ENCODE results near the gene GNG7.
"Not testable (repeated sequence)": the region's sequence is repeated elsewhere in the genome, so short reads cannot be mapped to it uniquely, and the experiment has no call there.

Gene GNG7

DNA sequence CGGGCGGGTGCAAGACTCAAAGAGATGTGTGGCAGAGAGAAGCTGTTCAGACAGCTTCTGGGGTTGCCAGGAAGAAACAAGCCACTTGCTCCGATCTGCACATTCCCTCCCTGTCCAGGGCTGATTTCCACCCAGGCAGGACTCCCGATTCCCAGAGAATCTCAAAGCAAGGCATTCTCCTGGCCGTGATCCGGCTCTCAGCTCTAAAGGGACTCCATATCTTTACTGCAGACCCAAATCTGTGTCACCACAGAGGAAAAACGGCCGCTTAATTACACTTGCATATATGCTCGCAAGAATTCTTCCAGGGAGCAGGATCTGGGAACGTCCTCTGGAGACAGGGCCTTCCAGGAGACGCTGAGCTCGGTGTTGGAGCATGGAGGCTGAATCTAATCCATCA lies 25.7 kb downstream of the GNG7 start:
- DNase-seq (ENCODE audit: low read depth in 2 of 2) = no peak

DNA sequence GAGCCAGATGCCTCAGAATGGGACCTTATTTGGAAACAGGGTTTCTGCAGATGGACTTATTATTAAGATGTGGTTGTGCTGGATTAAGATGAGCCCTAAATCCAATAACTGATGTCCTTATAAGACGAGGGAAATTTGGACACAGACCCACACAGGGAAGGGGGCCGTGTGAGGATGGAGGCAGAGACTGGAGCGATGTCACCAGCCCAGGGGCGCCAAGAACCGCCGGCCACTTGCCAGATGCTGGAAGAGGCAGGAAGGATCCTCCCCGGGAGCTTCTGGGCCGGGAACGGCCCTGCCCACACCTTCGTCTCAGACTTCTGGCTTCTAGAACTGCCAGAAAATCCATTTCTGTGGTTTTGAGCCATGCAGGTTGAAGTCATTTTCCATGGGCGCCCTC lies 26.6 kb downstream of the GNG7 start:
- DNase-seq (ENCODE audit: low read depth in 2 of 2) = no peak

DNA sequence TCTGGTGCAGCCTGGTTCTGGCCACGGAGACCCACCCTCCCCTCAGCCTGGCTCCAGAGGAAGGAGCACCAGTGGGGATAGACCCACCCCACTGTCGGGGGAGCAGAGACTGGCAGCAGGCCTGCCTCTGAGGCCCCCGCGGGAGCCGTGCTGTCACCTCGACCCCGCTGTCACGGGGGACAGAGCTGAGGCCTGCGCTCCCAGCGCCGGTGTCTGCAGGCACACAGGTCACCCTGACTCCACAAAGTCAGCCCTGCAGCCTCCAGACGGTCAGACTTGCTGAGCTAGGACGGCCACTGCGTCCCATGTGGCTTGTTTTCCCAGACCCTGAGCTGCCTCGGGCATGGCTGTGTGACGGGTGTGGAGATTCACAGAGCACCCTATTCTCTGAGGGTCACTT lies 32.3 kb downstream of the GNG7 start:
- DNase-seq (ENCODE audit: low read depth in 2 of 2) = no peak

DNA sequence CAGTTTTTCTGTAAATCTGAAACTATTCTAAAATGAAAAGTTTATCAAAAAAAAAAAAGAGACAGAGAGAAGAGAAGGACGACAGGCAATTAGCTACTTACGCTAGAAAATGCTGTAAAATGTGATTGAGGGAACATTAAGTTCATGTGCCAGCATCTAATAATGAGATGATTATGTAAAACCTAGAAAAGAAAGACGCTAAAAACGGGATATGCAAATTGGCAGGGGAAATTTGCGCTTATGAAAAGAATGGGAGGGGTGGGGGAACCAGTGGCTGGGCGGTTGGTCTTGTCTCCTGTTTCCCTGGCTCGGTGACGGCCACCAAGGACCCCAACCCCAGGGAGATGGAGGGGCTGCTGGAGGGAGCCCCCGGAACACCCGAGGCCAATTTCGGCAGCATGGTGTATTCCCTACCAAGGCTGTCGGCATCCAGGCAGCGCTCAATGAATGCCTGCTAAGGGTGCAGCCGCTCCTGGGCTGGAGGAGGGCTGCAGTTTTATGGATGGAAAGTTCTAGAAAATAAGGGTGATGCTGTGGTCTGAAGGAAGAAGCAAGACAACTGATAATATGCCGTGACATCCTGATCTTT lies 34.2 kb downstream of the GNG7 start:
- no peak for DNase-seq (ENCODE audit: low read depth in 2 of 2)

DNA sequence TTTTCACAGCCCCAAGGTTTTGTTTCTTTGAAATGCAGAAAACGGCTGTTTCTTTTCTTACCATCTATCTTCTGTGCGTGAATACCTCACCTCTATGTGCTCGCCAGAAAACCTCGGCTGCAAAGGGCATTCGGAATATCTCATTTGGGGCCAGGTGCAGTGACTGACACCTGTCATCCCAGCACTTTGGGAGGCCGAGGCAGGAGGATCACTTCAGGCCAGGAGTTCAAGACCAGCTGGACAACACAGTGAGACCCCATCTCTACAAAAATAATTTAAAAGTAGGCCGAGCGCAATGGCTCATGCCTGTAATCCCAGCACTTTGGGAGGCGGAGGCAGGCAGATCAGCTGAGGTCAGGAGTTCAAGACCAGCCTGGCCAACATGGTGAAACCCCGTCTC lies 35.1 kb downstream of the GNG7 start:
- DNase-seq (ENCODE audit: low read depth in 2 of 2) = not testable (repeated sequence)

DNA sequence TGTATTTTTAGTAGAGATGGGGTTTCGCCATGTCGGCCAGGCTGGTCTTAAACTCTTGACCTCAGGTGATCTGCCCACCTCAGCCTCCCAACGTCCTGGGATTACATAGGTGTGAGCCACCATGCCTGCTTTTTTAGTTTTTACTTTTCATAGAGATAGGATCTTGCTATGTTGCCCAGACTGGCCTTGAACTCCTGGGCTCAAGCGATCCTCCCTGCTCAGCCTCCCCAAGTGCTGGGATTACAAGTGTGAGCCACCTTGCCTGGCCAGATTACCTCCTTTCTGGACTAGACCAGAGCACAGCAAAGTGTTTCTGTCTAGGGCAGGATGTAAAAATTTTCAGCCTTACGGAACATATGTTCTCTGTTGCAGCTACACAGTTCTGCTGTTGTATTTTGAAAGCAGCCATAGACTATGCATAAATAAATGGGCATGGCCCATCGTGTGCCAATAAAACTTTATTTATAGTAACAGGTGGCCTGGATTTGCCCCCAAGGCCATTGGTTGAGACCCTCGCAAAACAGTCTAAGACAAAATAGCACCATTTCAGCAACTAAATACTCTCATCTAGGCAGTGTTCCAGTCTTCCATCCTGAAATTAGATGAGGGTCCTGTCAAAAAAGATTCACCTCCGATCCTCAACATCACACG lies 36.0 kb downstream of the GNG7 start:
- no peak for DNase-seq (ENCODE audit: low read depth in 2 of 2)

DNA sequence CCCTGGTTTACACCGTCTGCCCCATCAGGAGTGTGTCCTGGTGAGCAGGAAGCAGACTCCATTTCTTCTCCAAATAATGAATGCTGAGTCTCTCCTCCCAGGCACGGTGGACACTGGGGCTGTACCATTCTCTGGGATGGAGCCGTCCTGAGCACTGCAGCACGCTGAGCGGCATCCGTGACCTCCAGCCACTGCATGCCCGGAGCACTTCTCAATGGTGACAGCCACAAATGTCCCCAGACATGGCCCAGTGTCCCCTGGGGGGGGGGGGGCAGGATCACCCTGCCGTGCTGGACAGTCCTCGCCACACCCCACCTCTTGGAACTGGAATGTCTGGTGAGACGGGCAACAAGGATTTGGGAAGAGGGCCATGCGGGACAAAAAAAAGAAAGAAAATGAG lies 37.4 kb downstream of the GNG7 start:
- no peak for DNase-seq (ENCODE audit: low read depth in 2 of 2)

DNA sequence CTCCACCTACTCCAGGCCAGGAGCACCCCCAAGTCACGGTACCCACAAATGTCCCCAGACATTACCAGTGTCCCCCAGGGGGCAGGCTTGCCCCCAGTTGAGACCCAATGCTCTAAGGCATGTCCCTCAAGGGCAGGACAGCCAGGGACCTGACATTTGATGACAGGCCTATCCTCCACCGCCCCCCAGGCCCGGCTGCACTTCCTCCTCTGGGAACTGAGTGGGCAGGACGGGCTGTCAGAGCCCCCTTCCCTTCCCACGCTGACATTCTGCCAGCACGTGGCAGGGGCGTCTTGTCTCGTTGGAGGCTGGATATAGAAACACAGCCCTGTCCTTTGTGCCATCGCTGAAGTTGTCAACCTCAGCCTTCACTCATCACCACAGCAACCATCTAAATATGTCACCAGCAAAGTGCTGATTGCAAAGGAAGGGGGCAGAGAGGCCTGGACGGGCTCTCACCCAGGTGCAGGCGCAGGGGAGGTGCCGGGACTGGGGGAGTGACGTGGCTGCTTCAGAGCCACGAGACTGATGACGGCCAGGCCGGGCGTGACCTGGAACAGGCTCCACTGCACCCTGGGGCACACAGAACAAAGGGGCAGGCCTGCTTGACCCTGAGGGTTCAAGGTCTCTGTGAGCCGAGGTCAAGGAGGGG lies 38.4 kb downstream of the GNG7 start:
- no peak for DNase-seq (ENCODE audit: low read depth in 2 of 2)

DNA sequence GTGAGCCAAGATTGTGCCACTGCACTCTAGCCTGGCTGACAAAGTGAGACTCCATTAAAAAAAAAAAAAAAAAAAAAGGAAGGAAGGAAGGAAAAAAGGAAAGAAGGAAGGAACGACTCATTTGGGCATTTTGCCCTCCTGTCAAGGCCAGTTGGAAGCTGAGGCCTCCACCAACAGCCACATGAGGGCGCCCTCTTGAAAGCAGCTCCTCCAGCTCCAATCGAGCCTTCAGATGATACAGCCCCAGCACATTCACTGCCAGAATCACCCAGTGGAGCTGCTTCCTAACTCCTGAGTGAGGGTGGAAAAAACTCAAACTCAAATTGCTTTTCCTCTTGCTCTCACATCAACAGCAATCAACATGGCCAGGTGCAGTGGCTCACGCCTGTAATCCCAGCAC lies 40.9 kb downstream of the GNG7 start:
- no peak for DNase-seq (ENCODE audit: low read depth in 2 of 2)

DNA sequence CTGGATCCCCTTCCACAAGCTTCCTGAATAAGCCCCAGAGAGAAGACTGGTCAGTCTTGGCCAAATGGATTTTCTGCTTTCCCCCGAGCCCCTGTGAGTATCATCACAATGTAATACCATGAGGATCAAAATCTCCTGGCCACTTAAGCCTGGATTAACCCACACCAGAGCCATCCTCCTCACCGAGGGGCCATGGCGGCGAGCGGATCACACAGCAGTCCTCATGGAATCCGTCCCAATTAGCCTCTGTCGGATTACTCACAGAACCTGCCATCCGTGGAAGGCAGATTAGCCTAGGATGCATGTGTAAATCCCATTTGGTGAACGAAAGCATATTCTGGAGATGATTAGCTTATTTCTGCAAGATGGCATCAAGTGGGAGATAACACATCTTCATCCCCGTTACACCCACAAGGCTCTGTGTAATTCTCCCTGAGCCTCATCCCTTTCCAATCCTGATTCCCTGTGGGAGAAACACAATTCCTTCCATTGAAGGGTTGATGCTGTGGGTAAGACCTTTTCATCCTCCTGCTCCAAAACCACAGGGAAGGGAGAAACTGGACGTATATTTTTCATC lies 42.5 kb downstream of the GNG7 start:
- DNase-seq (ENCODE audit: low read depth in 2 of 2) = no peak

DNA sequence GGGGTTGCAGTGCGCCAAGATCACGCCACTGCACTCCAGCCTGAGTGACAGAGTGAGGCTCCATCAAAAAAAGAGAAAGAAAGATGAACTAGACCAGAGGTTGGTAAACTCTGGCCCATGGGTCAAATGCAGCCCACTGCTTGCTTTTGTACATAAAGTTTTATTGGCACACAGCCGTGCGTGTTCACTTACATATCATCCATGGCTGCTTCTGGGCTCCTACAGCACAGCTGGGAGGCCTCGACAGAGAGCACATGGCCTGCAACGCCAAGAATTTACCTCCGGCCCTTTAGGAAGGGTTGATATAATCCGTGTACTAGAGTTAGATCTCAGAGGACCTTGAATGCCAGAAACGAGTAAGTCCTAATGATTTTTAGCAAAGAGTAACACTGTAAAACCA lies 46.0 kb downstream of the GNG7 start:
- no peak for DNase-seq (ENCODE audit: low read depth in 2 of 2)

DNA sequence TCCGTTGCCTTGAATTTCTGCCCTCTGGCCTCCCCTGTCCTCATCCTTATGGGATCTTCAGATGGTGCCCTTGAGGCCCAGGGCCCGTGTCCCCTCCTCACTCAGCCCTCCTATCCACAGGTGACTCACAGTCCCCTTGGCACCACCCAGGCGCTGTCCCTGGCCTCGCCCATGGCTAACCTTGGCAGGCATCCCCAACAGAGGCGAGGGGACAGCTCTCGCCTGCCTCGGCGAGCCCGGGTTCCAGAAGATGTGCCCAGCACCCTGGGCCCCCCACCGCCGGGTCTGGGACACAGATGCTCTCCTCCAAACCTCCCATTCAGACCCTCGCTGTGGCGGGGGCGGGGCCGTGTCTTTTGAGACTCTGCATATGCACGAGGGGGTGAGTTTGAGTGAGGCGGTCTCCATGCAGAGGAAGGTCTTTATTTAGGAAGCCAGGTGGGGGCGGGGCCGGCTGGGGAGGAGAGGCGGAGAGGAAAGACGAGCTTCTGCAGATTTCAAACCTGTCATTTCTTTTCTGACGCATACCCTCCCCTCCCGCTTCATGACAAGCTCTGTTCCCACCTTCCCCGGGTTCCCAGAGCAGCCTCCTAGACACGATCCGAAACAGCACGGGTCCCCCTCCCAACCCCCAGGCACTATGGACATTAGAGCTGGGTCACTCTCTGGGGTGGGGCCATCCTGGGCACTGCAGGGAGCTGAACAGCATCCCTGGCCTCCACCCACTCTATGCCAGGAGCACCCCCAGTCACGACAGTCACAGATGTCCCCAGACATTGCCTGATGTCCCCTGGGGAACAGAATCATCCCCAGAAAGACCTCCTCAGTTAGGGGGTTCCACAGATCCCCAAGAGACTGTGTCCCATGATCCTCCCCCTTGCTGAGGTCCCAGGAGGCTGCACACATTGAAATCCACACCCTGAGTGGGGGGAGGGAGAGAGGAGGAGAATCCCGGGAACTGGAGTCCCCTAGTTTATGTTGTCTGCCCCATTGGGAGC lies 48.5 kb downstream of the GNG7 start:
- no peak for DNase-seq (ENCODE audit: low read depth in 2 of 2)

DNA sequence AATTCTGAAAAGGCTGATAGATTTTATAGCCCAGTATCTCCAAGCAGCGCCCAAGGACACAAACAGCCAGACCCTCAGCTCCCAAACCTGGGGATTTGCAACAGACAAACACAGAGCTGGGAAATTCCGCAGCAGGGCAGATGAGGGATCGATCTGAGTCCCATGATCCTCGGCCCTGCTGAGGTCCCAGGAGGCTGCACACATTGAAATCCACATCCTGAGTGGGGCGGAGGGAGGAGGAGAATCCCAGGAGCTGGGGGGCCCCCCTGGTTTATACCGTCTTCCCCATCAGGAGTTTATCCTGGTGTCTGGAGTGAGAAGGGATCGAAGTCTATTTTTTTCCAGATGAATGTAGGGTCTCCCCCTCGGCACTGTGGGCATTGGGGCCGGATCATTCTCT lies 49.3 kb downstream of the GNG7 start:
- no peak for DNase-seq (ENCODE audit: low read depth in 2 of 2)

DNA sequence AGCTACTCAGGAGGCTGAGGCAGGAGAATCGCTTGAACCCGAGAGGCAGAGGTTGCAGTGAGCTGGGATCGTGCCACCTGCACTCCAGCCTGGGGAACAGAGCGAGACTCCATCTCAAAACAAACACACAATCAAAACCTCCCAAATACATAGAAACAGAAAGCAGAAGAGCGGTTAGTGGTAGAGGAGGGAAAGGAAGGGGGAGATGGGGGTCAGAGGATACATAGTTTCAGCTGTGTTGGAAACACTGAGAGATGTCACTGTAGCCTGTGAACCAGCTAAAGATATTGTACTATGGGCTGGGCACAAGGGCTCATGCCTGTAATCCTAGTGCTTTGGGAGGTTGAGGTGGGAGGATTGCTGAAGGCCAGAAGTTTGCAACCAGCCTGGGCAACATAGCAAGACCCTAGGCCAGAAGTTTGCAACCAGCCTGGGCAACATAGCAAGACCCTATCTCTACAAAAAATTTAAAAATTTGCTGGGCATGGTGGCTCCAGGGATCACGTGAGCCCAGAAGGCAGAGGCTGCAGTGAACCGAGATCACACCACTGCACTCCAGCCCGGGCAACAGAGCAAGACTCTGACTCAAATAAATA lies 49.9 kb downstream of the GNG7 start:
- no peak for DNase-seq (ENCODE audit: low read depth in 2 of 2)

DNA sequence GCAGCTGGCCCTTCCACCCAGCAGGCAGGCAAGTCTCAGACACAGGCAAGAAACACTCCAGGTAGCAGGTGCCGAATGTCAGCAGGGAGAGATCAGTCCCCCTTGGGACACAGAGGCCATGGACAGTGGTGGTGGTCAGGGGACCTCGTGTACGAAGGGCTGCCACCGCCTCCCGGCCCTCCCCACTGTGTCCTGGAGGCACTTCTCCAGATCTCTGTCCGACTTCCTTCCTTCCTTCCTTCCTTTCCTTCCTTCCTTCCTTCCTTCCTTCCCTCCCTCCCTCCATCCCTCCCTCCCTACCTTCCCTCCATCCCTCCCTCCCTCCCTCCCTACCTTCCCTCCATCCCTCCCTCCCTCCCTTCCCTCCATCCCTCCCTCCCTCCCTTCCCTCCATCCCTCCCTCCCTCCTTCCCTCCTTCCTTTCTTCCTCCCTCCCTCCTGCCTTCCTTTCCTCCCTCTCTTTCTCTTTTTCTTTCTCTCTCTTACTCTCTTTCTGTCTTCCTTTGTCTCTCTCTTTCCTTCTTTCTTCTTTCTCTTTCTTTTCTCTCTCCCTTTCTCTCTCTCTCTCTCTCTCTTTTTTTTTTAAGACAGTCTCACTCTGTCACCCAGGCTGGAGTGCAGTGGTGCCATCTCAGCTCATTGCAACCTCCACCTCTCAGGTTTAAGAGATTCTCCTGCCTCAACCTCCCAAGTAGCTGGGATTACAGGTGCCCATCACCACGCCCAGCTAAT lies 51.3 kb downstream of the GNG7 start:
- not testable (repeated sequence) for DNase-seq (ENCODE audit: low read depth in 2 of 2)

DNA sequence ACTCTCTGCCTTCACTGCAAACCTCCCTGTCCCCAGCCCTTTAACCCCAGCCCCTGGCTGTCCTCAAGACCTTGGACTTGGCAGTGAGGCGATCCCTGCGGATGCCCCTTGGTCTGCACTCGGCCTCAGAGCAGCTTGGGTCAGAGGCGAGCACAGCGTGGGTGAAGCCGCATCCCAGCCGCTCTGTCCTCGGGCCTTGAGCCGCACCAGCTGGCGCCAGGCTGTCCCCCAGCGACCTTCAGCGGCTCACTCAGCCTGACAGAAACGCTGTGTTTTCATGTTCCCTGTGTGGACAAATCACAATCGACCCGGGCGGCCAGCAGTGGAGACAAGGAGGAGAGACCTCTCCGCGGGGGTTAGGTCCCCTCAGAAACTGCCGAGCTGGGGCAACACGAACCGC lies 52.0 kb downstream of the GNG7 start:
- DNase-seq (ENCODE audit: low read depth in 2 of 2) = no peak

DNA sequence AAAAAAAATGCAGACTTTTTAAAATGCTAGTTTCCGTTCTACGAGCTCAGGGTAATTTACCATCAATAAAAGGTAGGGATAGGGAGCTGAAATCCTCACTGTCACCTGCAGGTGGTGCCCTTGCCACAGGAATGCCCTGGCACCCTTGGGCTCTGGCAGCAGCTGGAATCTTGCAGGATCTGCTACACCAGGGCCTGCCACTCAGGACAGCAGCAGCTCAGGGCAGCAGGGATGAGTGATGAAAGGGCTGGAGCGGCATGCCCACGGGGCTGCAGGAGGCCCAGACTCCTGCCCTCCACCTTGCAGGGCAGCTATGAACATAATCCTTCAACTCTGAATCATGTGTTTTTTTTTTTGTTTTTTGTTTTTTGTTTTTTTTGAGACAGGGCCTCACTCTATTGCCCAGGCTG lies 54.0 kb downstream of the GNG7 start:
- peak; percentile 43 to 56 for DNase-seq (ENCODE audit: low read depth in 2 of 2)

DNA sequence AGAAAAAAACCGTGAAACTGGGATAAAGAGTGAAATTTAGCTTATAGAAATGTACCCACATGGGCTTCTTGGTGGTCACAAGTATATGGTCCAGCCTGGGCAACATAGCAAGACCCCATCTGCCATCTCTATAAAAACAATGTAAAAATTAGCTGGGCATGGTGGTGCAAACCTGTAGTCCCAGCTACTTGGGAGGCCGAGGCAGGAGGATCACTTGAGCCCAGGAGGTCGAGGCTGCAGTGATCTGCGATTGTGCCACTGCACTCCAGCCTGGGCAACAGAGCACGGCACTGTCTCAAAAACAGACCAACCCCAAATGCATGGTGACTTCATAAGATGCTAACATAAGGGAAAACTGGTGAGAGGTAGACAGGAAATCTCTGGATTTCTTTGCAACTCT lies 54.4 kb downstream of the GNG7 start:
- no peak for DNase-seq (ENCODE audit: low read depth in 2 of 2)

DNA sequence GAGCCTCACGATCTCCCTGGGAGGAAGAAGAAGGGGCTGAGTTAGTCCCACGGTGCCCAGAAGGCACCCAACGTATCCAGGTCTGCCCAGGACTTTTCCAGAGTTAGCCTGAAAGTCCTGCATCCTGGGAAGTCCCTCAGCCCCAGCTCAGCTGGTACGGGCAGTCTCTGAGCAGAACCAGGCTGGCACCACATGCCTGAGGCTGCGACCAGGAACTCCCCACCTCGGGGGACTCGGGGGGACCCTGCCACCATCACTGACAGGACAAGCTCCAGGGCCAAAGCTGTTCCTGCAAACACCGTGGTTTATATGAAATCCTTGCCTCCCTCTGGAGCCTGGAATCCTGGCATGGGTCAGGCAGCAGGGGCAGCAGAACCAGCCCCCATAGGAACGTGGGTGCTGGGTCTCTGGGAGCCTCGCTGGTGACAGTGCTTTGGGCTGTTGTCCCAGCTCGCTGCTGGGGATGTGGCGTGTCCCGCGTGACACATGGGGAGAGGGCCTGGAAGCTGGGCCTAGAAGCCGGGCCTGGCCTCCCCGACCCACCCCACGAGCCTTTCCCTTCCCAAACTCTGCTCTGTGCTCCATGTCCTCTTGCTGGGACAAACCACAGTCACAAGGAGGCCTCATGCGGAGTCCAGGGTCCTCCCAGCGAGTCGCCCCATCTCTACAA lies 55.5 kb downstream of the GNG7 start:
- no peak for DNase-seq (ENCODE audit: low read depth in 2 of 2)

DNA sequence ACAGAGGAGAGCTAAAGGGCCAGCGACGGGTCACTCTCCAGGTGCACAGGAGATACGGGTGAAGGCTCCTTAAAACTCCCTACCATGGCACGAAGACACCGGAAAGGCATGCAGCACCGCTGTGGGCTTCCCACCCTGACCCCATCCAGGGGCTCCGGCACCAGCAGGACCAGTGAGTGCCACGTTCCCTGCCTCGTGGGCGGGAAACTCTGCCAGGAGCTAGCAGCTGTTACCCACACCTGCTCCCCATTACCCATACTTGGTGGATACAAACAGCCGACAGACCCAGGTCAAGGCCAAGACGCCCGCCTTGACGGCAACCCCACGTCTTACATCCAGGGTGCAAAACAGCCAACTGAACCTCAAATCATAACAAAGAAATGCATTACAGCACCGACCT lies 56.7 kb downstream of the GNG7 start:
- no peak for DNase-seq (ENCODE audit: low read depth in 2 of 2)
